Subcutaneous abdominal adipose tissue (tissue), 5 donors: ENCODE results near the gene KIDINS220.
A peak's percentile ranks its signal among the peaks of the same experiment; 100 is the strongest.

Source experiments
- H3K27ac ChIP-seq: one replicate; pipeline ENCODE4 v1.7.0; 2013; ENCODE audit warnings: low read depth, mild to moderate bottlenecking, inconsistent platforms, low read length, moderate library complexity
- H3K27me3 ChIP-seq, 5 donors: one replicate each; pipeline ENCODE4 v1.7.0; 2013; ENCODE audit warnings: low read length in 5 of 5, inconsistent platforms in 1 of 5; ENCODE audit not compliant: control insufficient read depth in 5 of 5, insufficient read depth in 4 of 5
- H3K36me3 ChIP-seq, 5 donors: one replicate each; pipeline ENCODE4 v1.7.0; 2013; ENCODE audit warnings: low read length in 5 of 5; ENCODE audit not compliant: control insufficient read depth in 5 of 5, insufficient read depth in 5 of 5
- H3K4me1 ChIP-seq, 5 donors: one replicate each; pipeline ENCODE4 v1.7.0; 2013; ENCODE audit warnings: low read length in 5 of 5, mild to moderate bottlenecking in 3 of 5, moderate library complexity in 1 of 5; ENCODE audit not compliant: control insufficient read depth in 5 of 5, insufficient read depth in 5 of 5
- H3K4me3 ChIP-seq, 5 donors: one replicate each; pipeline ENCODE4 v1.7.0; 2013; ENCODE audit warnings: low read length in 5 of 5, low read depth in 1 of 5
- H3K9ac ChIP-seq, 5 donors: one replicate each; pipeline ENCODE4 v1.7.0; 2013; ENCODE audit warnings: low read length in 5 of 5, mild to moderate bottlenecking in 4 of 5, moderate library complexity in 3 of 5
- H3K9me3 ChIP-seq, 5 donors: one replicate each; pipeline ENCODE4 v1.7.0; 2013; ENCODE audit warnings: low read length in 5 of 5; ENCODE audit not compliant: control insufficient read depth in 5 of 5
- donor health status: healthy.
- donor health status: healthy.
- donor health status: healthy.
- donor health status: healthy.
- donor health status: healthy.

KIDINS220 gene

DNA sequence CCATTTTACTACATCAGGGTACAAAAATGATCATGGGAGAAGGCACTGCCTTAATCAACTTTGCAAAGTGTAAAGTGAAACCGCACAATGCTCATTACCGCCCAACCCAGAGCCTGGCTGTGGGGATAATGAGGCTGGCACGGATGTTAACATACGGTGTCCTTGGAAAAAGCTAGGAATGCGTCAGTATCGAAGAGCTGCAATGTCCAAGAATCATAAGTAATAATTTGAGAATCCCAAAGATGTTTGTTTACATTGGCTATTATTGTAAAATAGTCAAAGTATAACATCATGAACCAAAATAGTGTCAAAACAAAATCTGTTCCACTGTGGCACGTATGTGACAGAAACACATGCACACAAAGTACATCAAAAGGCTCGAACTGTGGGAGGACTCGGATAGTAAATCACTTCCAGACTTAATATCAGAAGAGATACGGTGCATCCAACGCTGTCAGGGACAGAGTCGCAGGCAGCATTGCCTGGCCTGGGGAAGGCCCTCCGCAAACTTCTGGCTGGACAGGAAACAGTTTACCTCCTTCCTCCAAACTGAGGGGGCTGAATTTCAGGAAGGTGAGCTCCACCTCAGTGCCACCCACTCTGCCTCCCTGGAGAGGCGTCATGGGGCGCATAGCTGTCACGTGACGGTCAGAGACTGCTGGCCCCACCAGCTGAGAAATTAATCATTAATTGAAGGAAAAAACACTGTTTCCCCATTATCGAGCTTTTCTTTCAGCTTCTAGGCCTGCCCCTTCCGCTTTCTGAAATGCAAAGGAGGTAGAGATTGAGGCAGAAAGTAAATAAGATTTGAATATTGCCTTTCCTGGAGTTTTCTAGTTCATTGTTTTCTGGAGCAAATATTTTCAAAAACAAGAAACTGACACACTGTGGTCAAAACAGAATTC, 157.3 kb downstream of the KIDINS220 start:
- Histone ChIP-seq H3K4me3 (peak overlapping the region; percentile 62 to 76 (median 73)), H3K4me1 (peaks cover 3 to 75% (median 63%) of the 10 kb centered on the region in 5 donors), H3K9ac (peak overlapping the region; percentile 63 to 81 (median 80)), H3K9me3 (no peaks in the 10 kb centered on the region), H3K27ac (peak overlapping the region; percentile 99), H3K36me3 (no peaks in the 10 kb centered on the region), H3K27me3 (no peaks in the 10 kb centered on the region)

DNA sequence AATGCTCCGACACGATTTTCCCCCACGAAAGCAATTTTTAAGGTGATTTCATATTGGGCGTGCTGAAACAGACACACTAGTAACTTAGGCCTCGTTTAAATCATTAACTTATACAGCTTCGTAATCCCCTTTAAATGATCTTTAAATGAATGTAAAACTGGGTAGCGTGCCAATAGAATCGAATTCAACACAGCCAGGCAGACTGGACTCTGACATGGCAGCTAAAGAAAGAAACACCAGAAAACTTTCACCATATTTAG, 157.9 kb downstream of the KIDINS220 start:
- Histone ChIP-seq H3K36me3 (no peaks in the 10 kb centered on the region), H3K4me1 (peaks cover 3 to 69% (median 57%) of the 10 kb centered on the region in 5 donors), H3K27me3 (no peaks in the 10 kb centered on the region), H3K9ac (peak overlapping the region; percentile 63 to 81 (median 80)), H3K9me3 (peaks cover 0 to 4% (median 3%) of the 10 kb centered on the region in 5 donors), H3K4me3 (peak overlapping the region; percentile 62 to 76 (median 73)), H3K27ac (peak overlapping the region; percentile 99)
